Prostate gland (tissue), 2 donors: Measurements from ENCODE around the gene GATA5.

Source experiments
- CTCF ChIP-seq, 4 experiments: fragments of 200-600 bp in 2 of 4; fragments of 450-650 bp in 2 of 4; sonication (generic) in 2 of 4; IDR thresholded peaks; 1 replicate in 3 of 4; 2 replicates in 1 of 4; pipeline ENCODE4 v1.5.1; 2016 to 2019; ENCODE audit warnings: antibody characterized with exemption in 4 of 4, mild to moderate bottlenecking in 2 of 4, moderate library complexity in 2 of 4
- POLR2A ChIP-seq: fragments of 450-650 bp; IDR thresholded peaks from one replicate; pipeline ENCODE4 v1.6.1; 2016; ENCODE audit warnings: antibody characterized with exemption, mild to moderate bottlenecking

GRCh38 chr20:62464425-62464770, 11.4 kb downstream of the GATA5 start:
- TF ChIP-seq CTCF (IDR thresholded peaks at IDR 0.05) (no peak), POLR2A (no peak)
